LNCaP clone FGC (cell line): Measurements from ENCODE around the gene CD9.
A peak's percentile ranks its signal among the peaks of the same experiment; 100 is the strongest.
"Not testable (repeated sequence)": the region's sequence is repeated elsewhere in the genome, so short reads cannot be mapped to it uniquely, and the experiment has no call there.

ENCODE experiments used
- DNase-seq: peaks from one replicate; pipeline ENCODE4 v3.0.0-alpha.2; 2011; ENCODE audit warnings: low read depth
- H3K4me3 ChIP-seq: 2 replicates; pipeline ENCODE4 v1.5.1; 2011; ENCODE audit warnings: mild to moderate bottlenecking, low read depth, low read length, control low read depth
- CTCF ChIP-seq: IDR thresholded peaks from 2 replicates; pipeline ENCODE4 v1.5.1; 2012; ENCODE audit warnings: mild to moderate bottlenecking; ENCODE audit not compliant: control insufficient read depth, insufficient read depth; ENCODE audit errors: extremely low read depth

The CD9 gene, protein sequence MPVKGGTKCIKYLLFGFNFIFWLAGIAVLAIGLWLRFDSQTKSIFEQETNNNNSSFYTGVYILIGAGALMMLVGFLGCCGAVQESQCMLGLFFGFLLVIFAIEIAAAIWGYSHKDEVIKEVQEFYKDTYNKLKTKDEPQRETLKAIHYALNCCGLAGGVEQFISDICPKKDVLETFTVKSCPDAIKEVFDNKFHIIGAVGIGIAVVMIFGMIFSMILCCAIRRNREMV

DNA sequence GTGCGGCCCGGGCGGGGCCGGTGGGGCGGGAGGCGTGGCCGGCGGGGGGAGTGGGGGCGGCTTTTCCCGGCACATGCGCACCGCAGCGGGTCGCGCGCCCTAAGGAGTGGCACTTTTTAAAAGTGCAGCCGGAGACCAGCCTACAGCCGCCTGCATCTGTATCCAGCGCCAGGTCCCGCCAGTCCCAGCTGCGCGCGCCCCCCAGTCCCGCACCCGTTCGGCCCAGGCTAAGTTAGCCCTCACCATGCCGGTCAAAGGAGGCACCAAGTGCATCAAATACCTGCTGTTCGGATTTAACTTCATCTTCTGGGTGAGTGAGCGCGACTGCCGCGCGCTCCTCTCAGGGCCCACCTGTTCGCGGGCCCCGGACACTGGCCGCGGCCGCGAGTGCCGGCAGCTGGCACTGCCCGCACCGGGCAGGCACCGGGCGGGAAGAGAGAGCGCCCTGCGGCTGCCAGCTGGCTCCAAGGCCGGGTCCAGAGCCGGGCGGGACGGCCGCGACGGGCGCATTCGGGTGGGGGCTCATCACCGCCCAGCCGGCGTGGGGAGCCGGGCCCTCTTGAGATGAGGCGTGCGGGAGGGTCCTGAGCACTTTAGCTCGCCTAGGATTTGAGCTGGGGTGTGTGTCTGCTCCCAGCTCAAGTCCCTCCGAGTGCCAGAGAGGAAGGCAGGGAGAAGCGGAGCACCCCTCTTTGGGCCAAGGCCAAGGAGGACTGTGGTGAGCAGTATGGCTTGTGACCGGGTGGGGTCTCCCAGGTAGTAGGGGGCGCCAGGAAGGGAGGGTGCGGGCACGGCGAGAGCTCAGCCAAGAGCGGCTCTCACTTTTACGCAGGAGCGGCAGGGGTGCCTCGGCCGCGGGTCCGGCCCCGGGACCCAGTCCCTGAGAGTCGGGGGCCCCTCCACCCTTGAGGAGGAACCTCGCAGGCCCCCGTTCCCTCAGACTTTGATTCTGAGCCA is at the start of gene CD9:
Gene CD9, plus strand, starts transcription at position 145 of the 957 bp plus-strand sequence. Its CDS starts 100 bp downstream, at position 245.
- no peak for TF ChIP-seq CTCF
- peak within 1 kb of the TSS; percentile 92 for H3K4me3 ChIP-seq
- peak; percentile 19 for DNase-seq

- DNase-seq, result no peak
- no peak for TF ChIP-seq CTCF
- H3K4me3 ChIP-seq, result no peak overlapping the region
Measured at GRCh38 chr12:6154730-6155459, 45.3 kb upstream of the CD9 start.

DNA sequence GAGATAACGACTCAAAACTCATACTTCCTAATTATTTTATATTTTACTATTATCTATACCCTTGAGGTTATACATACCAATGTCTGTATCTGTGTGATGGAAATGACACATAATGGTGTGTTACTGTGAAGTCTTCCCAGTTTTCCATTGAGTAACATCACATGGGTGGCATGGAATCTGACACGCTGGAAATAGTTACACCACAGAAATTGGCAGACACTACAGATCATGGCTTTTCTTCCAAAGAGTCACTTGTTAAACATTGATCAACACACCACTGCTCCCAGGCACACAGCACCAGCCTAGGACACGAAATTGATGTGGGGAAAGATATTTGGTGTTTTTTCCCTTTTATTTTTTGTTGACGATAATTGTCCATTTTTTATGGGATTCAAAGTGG is 42.7 kb upstream of the CD9 start:
- no peak for DNase-seq
- TF ChIP-seq CTCF, result no peak
- H3K4me3 ChIP-seq, result no peak overlapping the region

GRCh38 chr12:6158255-6158654 is 41.9 kb upstream of the CD9 start:
- TF ChIP-seq CTCF, result no peak
- H3K4me3 ChIP-seq, result no peak overlapping the region
- DNase-seq, result no peak

DNA sequence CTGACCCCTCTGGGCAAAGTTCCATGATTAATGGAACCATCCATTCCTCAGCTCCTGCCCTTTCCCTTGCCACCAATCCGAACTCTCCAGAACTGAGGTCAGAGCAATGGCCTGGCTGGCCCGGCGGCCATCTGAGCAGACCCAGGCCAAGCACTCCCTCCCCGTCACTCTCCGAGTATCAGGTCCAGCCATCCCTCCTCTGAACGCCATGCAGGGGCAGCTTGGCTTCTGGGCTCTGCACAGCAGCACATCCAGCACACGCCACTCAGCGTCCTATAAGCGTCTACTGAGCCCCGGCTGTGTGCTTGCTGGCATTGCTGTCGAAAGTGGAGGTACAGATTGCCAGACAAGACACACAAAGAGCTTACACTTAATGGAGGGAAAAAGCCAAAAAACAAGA is 41.5 kb upstream of the CD9 start:
- TF ChIP-seq CTCF, result no peak
- no peak overlapping the region for H3K4me3 ChIP-seq
- DNase-seq, result no peak

- not testable (repeated sequence) for DNase-seq, H3K4me3 ChIP-seq
Measured at GRCh38 chr12:6159166-6160011, 40.8 kb upstream of the CD9 start.

DNA sequence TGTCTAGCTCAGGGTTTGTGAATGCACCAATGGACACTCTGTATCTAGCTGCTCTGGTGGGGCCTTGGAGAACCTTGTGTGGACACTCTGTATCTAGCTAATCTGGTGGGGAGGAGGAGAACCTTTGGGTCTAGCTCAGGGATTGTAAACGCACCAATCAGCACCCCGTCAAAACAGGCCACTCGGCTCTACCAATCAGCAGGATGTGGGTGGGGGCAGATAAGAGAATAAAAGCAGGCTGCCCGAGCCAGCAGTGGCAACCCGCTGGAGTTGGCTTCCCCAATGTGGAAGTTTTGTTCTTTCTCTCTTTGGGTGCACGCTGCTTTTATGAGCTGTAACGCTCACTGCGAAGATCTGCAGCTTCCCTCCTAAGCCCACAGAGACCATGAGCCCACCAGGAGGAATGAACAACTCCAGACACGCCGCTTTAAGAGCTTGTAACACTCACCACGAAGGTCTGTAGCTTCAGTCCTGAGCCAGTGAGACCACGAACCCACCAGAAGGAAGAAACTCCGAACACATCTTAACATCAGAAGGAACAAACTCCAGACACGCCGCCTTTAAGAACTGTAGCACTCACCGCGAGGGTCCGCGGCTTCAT is 40.1 kb upstream of the CD9 start:
- H3K4me3 ChIP-seq, DNase-seq: not testable (repeated sequence)
